MM.1S (cell line): ENCODE results near the gene NCAPD3.

Experiments
- DNase-seq: peaks from one replicate; pipeline ENCODE4 v3.0.0-alpha.2; 2015
- H2AFZ ChIP-seq: fragments of 300-600 bp; sonication (generic); 2 replicates; pipeline ENCODE4 v1.6.0; 2016; ENCODE audit warnings: antibody characterized with exemption, low read length
- H3F3A ChIP-seq: fragments of 300-600 bp; sonication (generic); 2 replicates; pipeline ENCODE4 v1.6.1; 2016; ENCODE audit warnings: mild to moderate bottlenecking, antibody characterized with exemption, low read length, moderate library complexity, mixed read lengths; ENCODE audit not compliant: insufficient read depth
- H3K27ac ChIP-seq: fragments of 300-600 bp; sonication (generic); 2 replicates; pipeline ENCODE4 v1.5.1; 2016; ENCODE audit warnings: mild to moderate bottlenecking, low read length
- H3K27me3 ChIP-seq: fragments of 300-600 bp; sonication (generic); replicated peaks from 2 replicates; pipeline ENCODE4 v1.6.0; 2016; ENCODE audit warnings: low read length; ENCODE audit not compliant: insufficient read depth
- H3K36me3 ChIP-seq: fragments of 300-600 bp; sonication (generic); replicated peaks from 2 replicates; pipeline ENCODE4 v1.6.1; 2016; ENCODE audit warnings: mild to moderate bottlenecking, low read length, mixed read lengths; ENCODE audit not compliant: insufficient read depth
- H3K4me1 ChIP-seq: fragments of 300-600 bp; sonication (generic); 2 replicates; pipeline ENCODE4 v1.6.1; 2016; ENCODE audit warnings: low read length, mixed read lengths
- H3K4me2 ChIP-seq: fragments of 300-600 bp; sonication (generic); 2 replicates; pipeline ENCODE4 v1.6.0; 2016; ENCODE audit warnings: low read depth, low read length
- H3K4me3 ChIP-seq: fragments of 300-600 bp; sonication (generic); 2 replicates; pipeline ENCODE4 v1.5.1; 2016; ENCODE audit warnings: low read length, mixed read lengths
- H3K79me2 ChIP-seq: fragments of 300-600 bp; sonication (generic); 2 replicates; pipeline ENCODE4 v1.6.1; 2016; ENCODE audit warnings: mixed run types, low read length, mixed read lengths
- H3K9ac ChIP-seq: fragments of 300-600 bp; sonication (generic); 2 replicates; pipeline ENCODE4 v1.6.1; 2016; ENCODE audit warnings: low read length, mixed read lengths
- H3K9me2 ChIP-seq: fragments of 300-600 bp; sonication (generic); replicated peaks from 2 replicates; pipeline ENCODE4 v1.6.1; 2016; ENCODE audit warnings: mild to moderate bottlenecking, low read length, mixed read lengths; ENCODE audit not compliant: insufficient read depth
- H3K9me3 ChIP-seq: fragments of 300-600 bp; sonication (generic); replicated peaks from 2 replicates; pipeline ENCODE4 v1.6.1; 2016; ENCODE audit warnings: mild to moderate bottlenecking, low read length, mixed read lengths; ENCODE audit not compliant: insufficient read depth
- H4K20me1 ChIP-seq: fragments of 300-600 bp; sonication (generic); 2 replicates; pipeline ENCODE4 v1.6.1; 2016; ENCODE audit warnings: mild to moderate bottlenecking, low read length, moderate library complexity, mixed read lengths; ENCODE audit not compliant: insufficient read depth
- CTCF ChIP-seq: fragments of 300-600 bp; sonication (generic); IDR thresholded peaks from 2 replicates; pipeline ENCODE4 v1.5.1; 2016; ENCODE audit warnings: antibody characterized with exemption, low read length, mixed read lengths
- EZH2 ChIP-seq: fragments of 300-600 bp; sonication (generic); optimal IDR thresholded peaks from 2 replicates; pipeline ENCODE3; 2017; ENCODE audit warnings: low read depth, mild to moderate bottlenecking, antibody characterized with exemption, low read length, mixed read lengths
- EZH2phosphoT487 ChIP-seq: fragments of 300-600 bp; sonication (generic); IDR thresholded peaks from 2 replicates; pipeline ENCODE4 v1.6.1; 2018; ENCODE audit warnings: antibody characterized with exemption, low read length

Gene NCAPD3

DNA sequence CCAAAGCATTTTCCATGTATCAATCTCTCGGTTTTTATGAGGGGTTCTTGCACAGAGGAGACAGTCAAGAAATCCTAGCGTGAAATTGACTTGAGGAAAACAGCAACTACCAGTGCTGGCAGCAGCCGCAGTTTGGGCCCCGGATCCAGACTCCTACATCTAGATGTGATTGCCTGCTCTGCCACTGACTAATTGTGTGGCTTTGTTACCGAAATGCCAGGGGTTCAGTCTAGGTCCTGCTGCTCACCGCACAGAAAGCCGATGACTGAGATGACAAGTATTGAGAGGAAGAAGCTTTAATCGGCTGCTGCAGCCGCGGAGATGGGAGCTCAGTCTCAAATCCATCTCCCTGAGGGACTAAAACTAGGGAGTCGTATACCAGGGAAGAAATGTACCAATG, 44.2 kb upstream of the NCAPD3 start:
- no peak overlapping the region for H3K9ac ChIP-seq
- H4K20me1 ChIP-seq: no peaks in the 10 kb centered on the region
- H3K4me1 ChIP-seq: peaks cover 11% of the 10 kb centered on the region
- no peaks in the 10 kb centered on the region for H3K27me3 ChIP-seq
- H2AFZ ChIP-seq: no peak overlapping the region
- H3K36me3 ChIP-seq: no peaks in the 10 kb centered on the region
- TF ChIP-seq EZH2 (no peak), CTCF (no peak), EZH2phosphoT487 (no peak)
- no peak for DNase-seq
- no peaks in the 10 kb centered on the region for H3K79me2 ChIP-seq
- no peak overlapping the region for H3K4me3 ChIP-seq
- no peak overlapping the region for H3K27ac ChIP-seq
- H3K4me2 ChIP-seq: no peak overlapping the region
- no peaks in the 10 kb centered on the region for H3K9me2 ChIP-seq
- no peaks in the 10 kb centered on the region for H3F3A ChIP-seq
- no peaks in the 10 kb centered on the region for H3K9me3 ChIP-seq

DNA sequence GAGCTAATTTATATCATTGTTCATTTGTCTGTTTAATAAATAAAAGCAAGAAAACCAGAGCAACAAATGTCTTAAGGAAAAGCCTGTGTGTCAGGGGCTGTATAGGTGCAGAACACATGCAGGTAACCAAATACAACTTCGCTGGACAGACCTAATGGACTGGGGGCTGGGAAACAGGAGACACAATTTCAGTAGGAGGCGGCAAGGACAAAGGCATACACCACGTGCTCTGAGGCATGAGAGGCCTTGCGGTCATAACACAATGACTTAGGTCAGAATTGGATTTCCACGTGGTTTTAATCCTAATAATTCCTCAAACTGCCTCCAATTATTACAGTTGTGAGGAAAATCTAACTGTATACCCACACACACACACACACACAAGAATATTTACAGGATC, 43.7 kb upstream of the NCAPD3 start:
- Histone ChIP-seq H3K79me2 (no peaks in the 10 kb centered on the region), H3K9ac (no peak overlapping the region), H3K9me2 (no peaks in the 10 kb centered on the region), H3K27ac (no peak overlapping the region), H4K20me1 (no peaks in the 10 kb centered on the region), H3F3A (no peaks in the 10 kb centered on the region), H3K9me3 (no peaks in the 10 kb centered on the region), H2AFZ (no peak overlapping the region), H3K27me3 (no peaks in the 10 kb centered on the region), H3K4me3 (no peak overlapping the region), H3K4me1 (peaks cover 11% of the 10 kb centered on the region), H3K36me3 (no peaks in the 10 kb centered on the region), H3K4me2 (no peak overlapping the region)
- no peak for DNase-seq
- TF ChIP-seq EZH2 (no peak), CTCF (no peak), EZH2phosphoT487 (no peak)

GRCh38 chr11:134266841-134267251, 43.1 kb upstream of the NCAPD3 start:
- no peaks in the 10 kb centered on the region for H3K27me3 ChIP-seq
- H4K20me1 ChIP-seq: no peaks in the 10 kb centered on the region
- no peak for DNase-seq
- peaks cover 11% of the 10 kb centered on the region for H3K4me1 ChIP-seq
- H3K9ac ChIP-seq: no peak overlapping the region
- H3K9me3 ChIP-seq: no peaks in the 10 kb centered on the region
- no peaks in the 10 kb centered on the region for H3K79me2 ChIP-seq
- H3F3A ChIP-seq: no peaks in the 10 kb centered on the region
- no peak overlapping the region for H3K4me3 ChIP-seq
- H3K27ac ChIP-seq: no peak overlapping the region
- H3K36me3 ChIP-seq: no peaks in the 10 kb centered on the region
- no peak overlapping the region for H2AFZ ChIP-seq
- no peaks in the 10 kb centered on the region for H3K9me2 ChIP-seq
- no peak overlapping the region for H3K4me2 ChIP-seq
- TF ChIP-seq EZH2 (no peak), CTCF (no peak), EZH2phosphoT487 (no peak)

GRCh38 chr11:134266440-134266839, 42.7 kb upstream of the NCAPD3 start:
- Histone ChIP-seq H3K4me3 (no peak overlapping the region), H3K4me1 (peaks cover 12% of the 10 kb centered on the region), H3K9me3 (no peaks in the 10 kb centered on the region), H3K27ac (no peak overlapping the region), H3K27me3 (no peaks in the 10 kb centered on the region), H3K4me2 (no peak overlapping the region), H3K9ac (no peak overlapping the region), H3K36me3 (no peaks in the 10 kb centered on the region), H3K79me2 (no peaks in the 10 kb centered on the region), H3K9me2 (no peaks in the 10 kb centered on the region), H2AFZ (no peak overlapping the region), H4K20me1 (no peaks in the 10 kb centered on the region), H3F3A (no peaks in the 10 kb centered on the region)
- no peak for TF ChIP-seq EZH2phosphoT487
- TF ChIP-seq CTCF: no peak
- no peak for TF ChIP-seq EZH2
- DNase-seq: no peak
